ENCODE results near the gene SLC6A15.

DNA sequence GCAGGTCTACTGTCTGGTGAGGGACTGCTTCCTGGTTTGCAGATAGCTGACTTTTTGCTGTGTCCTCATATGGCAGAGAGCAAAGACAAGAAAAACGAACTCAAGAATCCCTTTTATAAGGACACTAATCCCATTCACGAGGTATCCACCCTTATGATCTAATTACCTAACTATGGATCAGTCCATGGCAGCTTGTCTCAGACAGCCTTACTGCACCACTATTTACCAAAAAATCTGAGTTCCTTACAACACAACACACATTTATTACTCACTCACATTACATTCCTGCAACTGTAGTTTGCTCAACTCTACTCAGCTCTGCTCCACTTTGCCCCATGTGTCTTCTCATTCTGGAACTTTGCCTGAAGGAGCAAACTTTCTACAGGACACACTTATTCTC is 10.1 kb upstream of the SLC6A15 start:
- TF ChIP-seq, protein P1, sequence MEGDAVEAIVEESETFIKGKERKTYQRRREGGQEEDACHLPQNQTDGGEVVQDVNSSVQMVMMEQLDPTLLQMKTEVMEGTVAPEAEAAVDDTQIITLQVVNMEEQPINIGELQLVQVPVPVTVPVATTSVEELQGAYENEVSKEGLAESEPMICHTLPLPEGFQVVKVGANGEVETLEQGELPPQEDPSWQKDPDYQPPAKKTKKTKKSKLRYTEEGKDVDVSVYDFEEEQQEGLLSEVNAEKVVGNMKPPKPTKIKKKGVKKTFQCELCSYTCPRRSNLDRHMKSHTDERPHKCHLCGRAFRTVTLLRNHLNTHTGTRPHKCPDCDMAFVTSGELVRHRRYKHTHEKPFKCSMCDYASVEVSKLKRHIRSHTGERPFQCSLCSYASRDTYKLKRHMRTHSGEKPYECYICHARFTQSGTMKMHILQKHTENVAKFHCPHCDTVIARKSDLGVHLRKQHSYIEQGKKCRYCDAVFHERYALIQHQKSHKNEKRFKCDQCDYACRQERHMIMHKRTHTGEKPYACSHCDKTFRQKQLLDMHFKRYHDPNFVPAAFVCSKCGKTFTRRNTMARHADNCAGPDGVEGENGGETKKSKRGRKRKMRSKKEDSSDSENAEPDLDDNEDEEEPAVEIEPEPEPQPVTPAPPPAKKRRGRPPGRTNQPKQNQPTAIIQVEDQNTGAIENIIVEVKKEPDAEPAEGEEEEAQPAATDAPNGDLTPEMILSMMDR (IDR thresholded peaks at IDR 0.05 in 2 of 3, conservative IDR thresholded peaks at IDR 0.05 in 1 of 3; ENCODE audit: borderline replicate concordance in 1 of 3, insufficient read depth in 1 of 3, low read depth in 2 of 3, low read length in 2 of 3) = no peak
- TF ChIP-seq RAD21 (IDR thresholded peaks at IDR 0.05; ENCODE audit: low read depth) = no peak
- TF ChIP-seq SP1 (IDR thresholded peaks at IDR 0.05; ENCODE audit: low read depth) = no peak
- no peak for TF ChIP-seq POLR2AphosphoS5 (IDR thresholded peaks at IDR 0.05; ENCODE audit: low read depth, low read length)
- TF ChIP-seq JUND (IDR thresholded peaks at IDR 0.05) = no peak
- no peak for TF ChIP-seq YY1 (IDR thresholded peaks at IDR 0.05; ENCODE audit: extremely low read depth, insufficient replicate concordance, low read depth, low read length)
- TF ChIP-seq CBX3 (IDR thresholded peaks at IDR 0.05; ENCODE audit: low read depth) = no peak
- no peak for TF ChIP-seq POLR2A (IDR thresholded peaks at IDR 0.05; ENCODE audit: borderline replicate concordance, extremely low read depth, insufficient read depth, insufficient read length)
- no peak for TF ChIP-seq ZFX (IDR thresholded peaks at IDR 0.05)
- TF ChIP-seq EZH2phosphoT487 (IDR thresholded peaks at IDR 0.05; ENCODE audit: borderline replicate concordance) = no peak
- TF ChIP-seq, protein P2, sequence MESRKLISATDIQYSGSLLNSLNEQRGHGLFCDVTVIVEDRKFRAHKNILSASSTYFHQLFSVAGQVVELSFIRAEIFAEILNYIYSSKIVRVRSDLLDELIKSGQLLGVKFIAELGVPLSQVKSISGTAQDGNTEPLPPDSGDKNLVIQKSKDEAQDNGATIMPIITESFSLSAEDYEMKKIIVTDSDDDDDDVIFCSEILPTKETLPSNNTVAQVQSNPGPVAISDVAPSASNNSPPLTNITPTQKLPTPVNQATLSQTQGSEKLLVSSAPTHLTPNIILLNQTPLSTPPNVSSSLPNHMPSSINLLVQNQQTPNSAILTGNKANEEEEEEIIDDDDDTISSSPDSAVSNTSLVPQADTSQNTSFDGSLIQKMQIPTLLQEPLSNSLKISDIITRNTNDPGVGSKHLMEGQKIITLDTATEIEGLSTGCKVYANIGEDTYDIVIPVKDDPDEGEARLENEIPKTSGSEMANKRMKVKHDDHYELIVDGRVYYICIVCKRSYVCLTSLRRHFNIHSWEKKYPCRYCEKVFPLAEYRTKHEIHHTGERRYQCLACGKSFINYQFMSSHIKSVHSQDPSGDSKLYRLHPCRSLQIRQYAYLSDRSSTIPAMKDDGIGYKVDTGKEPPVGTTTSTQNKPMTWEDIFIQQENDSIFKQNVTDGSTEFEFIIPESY (IDR thresholded peaks at IDR 0.05; ENCODE audit: extremely low read depth, insufficient replicate concordance, low read length) = no peak
- TF ChIP-seq CEBPB (IDR thresholded peaks at IDR 0.05; ENCODE audit: low read depth) = no peak
- no peak for TF ChIP-seq EZH2 (IDR thresholded peaks at IDR 0.05)
- TF ChIP-seq MAX (IDR thresholded peaks at IDR 0.05) = no peak

Data from HCT116 (cell line).